Nephron (organoid): ENCODE data around the gene CERS6.

Experiments
- H3K27ac Mint-ChIP-seq, 3 experiments: 2 replicates each; pipeline ENCODE4 v1.8.0; 2020; ENCODE audit warnings: mixed read lengths in 3 of 3, mild to moderate bottlenecking in 2 of 3, moderate library complexity in 1 of 3
- H3K27me3 Mint-ChIP-seq: 2 replicates; pipeline ENCODE4 v1.8.0; 2021; ENCODE audit warnings: low read depth, mild to moderate bottlenecking, moderate library complexity, mixed read lengths
- H3K36me3 Mint-ChIP-seq: 2 replicates; pipeline ENCODE4 v1.8.0; 2020; ENCODE audit warnings: low read depth, mixed read lengths
- H3K4me1 Mint-ChIP-seq: 2 replicates; pipeline ENCODE4 v1.8.0; 2020; ENCODE audit warnings: mixed read lengths
- H3K4me3 Mint-ChIP-seq, 3 experiments: 2 replicates each; pipeline ENCODE4 v1.8.0; 2020; ENCODE audit warnings: mild to moderate bottlenecking in 3 of 3, mixed read lengths in 3 of 3, moderate library complexity in 2 of 3
- H3K9me3 Mint-ChIP-seq: 2 replicates; pipeline ENCODE4 v1.8.0; 2020; ENCODE audit warnings: mixed read lengths
- TF ChIP-seq, protein P1 (sequence below), 3 experiments: fragments of 200-600 bp; sonication (generic); IDR thresholded peaks; one replicate each; pipeline ENCODE4 v1.5.0; 2021; ENCODE audit warnings: antibody characterized with exemption in 3 of 3; ENCODE audit not compliant: unreplicated experiment in 3 of 3

CERS6 gene

DNA sequence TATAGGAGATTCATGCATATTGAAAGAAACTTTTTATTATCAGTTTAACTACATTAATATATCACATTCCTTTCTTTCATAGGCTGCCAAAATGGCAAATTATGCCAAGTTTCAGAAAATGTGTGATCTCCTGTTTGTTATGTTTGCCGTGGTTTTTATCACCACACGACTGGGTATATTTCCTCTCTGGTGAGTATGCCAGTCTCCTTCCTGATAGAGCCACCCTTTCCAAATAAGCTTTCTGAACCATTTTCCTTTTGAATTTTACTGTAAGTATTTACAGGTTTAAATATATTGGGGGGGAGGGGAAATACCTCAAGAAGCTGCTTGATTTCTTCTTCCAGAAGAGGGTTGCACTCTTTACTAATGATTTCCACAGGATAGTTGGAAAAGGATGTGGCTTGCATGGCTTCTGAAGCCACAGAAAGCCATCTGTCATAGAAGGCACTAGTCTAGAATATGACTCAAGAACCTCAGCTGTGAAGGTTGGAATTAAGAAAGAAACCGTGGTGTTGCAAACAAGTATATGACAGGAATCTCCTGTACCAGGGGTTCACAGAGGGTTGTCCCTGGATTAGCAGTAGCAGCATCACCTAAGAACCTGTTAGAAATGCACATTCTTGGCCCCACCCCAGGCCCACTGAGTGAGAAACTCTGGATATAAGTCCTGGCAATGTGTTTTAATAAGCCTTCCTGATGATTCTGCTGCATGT, 261.9 kb downstream of the CERS6 start:
- Mint-ChIP-seq H3K4me3 (no peak overlapping the region), H3K27me3 (no peaks in the 10 kb centered on the region), H3K4me1 (peaks cover 9% of the 10 kb centered on the region), H3K36me3 (peaks cover 52% of the 10 kb centered on the region), H3K27ac (no peak overlapping the region), H3K9me3 (no peaks in the 10 kb centered on the region)
- TF ChIP-seq, protein P1, sequence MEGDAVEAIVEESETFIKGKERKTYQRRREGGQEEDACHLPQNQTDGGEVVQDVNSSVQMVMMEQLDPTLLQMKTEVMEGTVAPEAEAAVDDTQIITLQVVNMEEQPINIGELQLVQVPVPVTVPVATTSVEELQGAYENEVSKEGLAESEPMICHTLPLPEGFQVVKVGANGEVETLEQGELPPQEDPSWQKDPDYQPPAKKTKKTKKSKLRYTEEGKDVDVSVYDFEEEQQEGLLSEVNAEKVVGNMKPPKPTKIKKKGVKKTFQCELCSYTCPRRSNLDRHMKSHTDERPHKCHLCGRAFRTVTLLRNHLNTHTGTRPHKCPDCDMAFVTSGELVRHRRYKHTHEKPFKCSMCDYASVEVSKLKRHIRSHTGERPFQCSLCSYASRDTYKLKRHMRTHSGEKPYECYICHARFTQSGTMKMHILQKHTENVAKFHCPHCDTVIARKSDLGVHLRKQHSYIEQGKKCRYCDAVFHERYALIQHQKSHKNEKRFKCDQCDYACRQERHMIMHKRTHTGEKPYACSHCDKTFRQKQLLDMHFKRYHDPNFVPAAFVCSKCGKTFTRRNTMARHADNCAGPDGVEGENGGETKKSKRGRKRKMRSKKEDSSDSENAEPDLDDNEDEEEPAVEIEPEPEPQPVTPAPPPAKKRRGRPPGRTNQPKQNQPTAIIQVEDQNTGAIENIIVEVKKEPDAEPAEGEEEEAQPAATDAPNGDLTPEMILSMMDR (IDR thresholded peaks at IDR 0.05; ENCODE audit: unreplicated experiment in 3 of 3), result no peak

DNA sequence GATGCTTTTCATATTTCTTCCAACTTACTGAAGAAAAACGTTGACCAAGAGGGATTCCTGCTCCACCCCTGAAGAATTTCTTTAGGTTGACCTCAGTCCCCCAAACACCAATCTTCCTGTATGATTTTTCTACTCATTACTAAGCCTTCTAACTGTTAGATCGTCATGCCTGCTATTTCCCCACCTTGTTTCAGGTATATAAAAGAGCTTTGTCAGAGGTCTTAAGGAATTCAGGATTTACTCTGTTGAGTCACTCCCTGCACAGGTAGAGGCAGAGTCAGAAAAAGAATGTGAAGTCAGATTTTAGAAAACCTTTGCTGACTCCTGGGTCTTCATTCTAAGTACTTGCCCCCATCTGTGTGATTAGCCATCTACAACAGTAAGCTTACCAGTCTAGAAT, 262.6 kb downstream of the CERS6 start:
- H3K36me3 Mint-ChIP-seq, result peaks cover 53% of the 10 kb centered on the region
- TF ChIP-seq, protein P1 (IDR thresholded peaks at IDR 0.05; ENCODE audit: unreplicated experiment in 3 of 3), result no peak
- H3K4me3 Mint-ChIP-seq, result no peak overlapping the region
- H3K27me3 Mint-ChIP-seq, result no peaks in the 10 kb centered on the region
- no peak overlapping the region for H3K27ac Mint-ChIP-seq
- H3K9me3 Mint-ChIP-seq, result no peaks in the 10 kb centered on the region
- H3K4me1 Mint-ChIP-seq, result peaks cover 16% of the 10 kb centered on the region

DNA sequence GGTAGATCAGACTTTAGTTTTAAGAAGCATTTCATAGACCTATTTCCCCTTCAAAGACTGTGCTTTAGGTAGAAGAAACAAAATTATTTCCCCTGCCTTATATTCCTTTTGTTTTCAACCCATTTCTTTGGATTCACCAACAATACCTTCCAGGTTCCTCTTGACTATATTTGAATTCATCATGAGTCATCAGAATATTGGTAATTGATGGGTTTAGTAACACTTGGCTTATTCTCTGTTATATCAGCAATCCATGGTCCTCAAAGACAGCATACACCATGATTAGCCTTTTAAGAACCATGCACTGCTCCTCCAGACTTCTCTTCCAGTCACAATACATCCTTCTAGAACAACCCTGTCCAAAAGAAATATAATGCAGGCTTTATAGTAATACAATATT, 263.4 kb downstream of the CERS6 start:
- Mint-ChIP-seq H3K9me3 (no peaks in the 10 kb centered on the region), H3K27ac (no peak overlapping the region), H3K36me3 (peaks cover 55% of the 10 kb centered on the region), H3K4me3 (no peak overlapping the region), H3K4me1 (peaks cover 16% of the 10 kb centered on the region), H3K27me3 (no peaks in the 10 kb centered on the region)
- TF ChIP-seq, protein P1 (IDR thresholded peaks at IDR 0.05; ENCODE audit: unreplicated experiment in 3 of 3), result no peak

DNA sequence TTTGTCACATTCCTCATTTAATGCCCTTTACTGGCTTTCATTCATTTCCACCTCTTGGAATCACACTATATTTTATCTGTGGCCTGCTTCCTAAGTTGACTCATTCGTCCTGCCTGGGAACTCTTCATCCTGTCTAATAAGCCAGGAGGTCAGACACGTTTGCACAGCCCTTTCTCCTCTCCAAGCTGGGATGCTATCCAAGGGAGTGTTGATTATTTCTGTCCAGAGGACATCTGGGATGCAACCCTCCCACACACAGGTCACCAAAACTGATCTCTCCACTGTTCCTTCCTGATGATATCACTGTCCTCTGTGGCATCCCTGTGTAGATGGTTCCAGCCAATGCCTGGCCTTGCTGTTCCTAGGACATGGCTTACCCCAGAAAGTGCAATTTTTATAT, 266.5 kb downstream of the CERS6 start:
- H3K4me1 Mint-ChIP-seq, result peaks cover 16% of the 10 kb centered on the region
- no peak overlapping the region for H3K4me3 Mint-ChIP-seq
- peaks cover 64% of the 10 kb centered on the region for H3K36me3 Mint-ChIP-seq
- H3K27me3 Mint-ChIP-seq, result no peaks in the 10 kb centered on the region
- no peaks in the 10 kb centered on the region for H3K9me3 Mint-ChIP-seq
- peak overlapping the region in 1 of 3 experiments; percentile 6 for H3K27ac Mint-ChIP-seq
- TF ChIP-seq, protein P1 (IDR thresholded peaks at IDR 0.05; ENCODE audit: unreplicated experiment in 3 of 3), result no peak

DNA sequence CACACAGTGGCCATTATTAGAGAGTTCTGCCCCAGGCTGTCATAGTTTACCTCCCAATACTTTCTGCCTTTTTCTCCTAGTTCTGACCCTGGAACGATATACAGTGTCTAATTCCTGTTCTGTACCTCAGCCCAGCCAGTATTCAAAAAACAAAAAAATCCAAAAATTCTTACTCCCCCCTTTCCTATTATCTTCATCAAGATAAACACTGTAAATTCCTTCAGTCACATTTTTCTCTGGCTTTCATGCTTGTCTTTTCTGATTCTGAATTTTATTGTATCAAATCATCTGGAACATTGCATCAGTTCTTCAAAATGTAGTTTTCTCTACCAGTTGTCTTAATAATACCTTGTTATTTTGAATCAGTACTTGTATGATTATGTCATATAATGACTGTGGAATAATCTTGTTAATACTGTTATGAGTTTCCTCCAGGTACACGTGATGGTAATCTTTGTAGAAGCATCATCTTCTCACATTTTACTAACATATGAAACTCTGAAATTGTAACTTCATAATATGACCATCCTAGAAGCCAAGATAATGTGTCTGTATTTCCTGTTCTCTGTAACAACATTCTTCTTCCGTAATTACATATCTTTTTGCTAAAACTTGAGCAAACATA, 267.3 kb downstream of the CERS6 start:
- TF ChIP-seq, protein P1 (IDR thresholded peaks at IDR 0.05; ENCODE audit: unreplicated experiment in 3 of 3), result no peak
- H3K4me1 Mint-ChIP-seq, result peaks cover 16% of the 10 kb centered on the region
- peak overlapping the region in 1 of 3 experiments; percentile 6 for H3K27ac Mint-ChIP-seq
- peaks cover 58% of the 10 kb centered on the region for H3K36me3 Mint-ChIP-seq
- H3K27me3 Mint-ChIP-seq, result no peaks in the 10 kb centered on the region
- no peak overlapping the region for H3K4me3 Mint-ChIP-seq
- no peaks in the 10 kb centered on the region for H3K9me3 Mint-ChIP-seq

DNA sequence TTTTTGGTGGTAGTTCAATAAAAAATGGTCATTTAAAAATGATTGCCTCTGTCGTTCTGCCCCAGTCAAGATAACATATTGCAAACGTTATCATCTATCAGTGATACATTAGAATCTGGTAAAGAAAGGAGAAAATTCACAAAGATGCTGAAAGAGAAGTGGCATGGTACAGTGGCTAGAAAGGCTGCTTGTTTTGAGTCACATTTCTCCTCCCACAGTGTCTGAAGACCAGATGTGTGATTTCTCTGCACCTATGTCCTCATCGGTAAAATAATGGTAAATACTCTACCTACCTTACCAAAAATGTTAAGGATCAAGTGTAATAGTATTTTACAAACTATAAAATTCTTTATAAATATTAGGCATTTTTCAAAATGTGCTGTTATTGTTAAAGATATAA, 270.3 kb downstream of the CERS6 start:
- no peaks in the 10 kb centered on the region for H3K9me3 Mint-ChIP-seq
- peaks cover 43% of the 10 kb centered on the region for H3K36me3 Mint-ChIP-seq
- H3K4me1 Mint-ChIP-seq, result peaks cover 18% of the 10 kb centered on the region
- TF ChIP-seq, protein P1 (IDR thresholded peaks at IDR 0.05; ENCODE audit: unreplicated experiment in 3 of 3), result no peak
- no peaks in the 10 kb centered on the region for H3K27me3 Mint-ChIP-seq
- H3K27ac Mint-ChIP-seq, result no peak overlapping the region
- H3K4me3 Mint-ChIP-seq, result no peak overlapping the region
